ENCODE results near the gene ADAT2.

Gene ADAT2

DNA sequence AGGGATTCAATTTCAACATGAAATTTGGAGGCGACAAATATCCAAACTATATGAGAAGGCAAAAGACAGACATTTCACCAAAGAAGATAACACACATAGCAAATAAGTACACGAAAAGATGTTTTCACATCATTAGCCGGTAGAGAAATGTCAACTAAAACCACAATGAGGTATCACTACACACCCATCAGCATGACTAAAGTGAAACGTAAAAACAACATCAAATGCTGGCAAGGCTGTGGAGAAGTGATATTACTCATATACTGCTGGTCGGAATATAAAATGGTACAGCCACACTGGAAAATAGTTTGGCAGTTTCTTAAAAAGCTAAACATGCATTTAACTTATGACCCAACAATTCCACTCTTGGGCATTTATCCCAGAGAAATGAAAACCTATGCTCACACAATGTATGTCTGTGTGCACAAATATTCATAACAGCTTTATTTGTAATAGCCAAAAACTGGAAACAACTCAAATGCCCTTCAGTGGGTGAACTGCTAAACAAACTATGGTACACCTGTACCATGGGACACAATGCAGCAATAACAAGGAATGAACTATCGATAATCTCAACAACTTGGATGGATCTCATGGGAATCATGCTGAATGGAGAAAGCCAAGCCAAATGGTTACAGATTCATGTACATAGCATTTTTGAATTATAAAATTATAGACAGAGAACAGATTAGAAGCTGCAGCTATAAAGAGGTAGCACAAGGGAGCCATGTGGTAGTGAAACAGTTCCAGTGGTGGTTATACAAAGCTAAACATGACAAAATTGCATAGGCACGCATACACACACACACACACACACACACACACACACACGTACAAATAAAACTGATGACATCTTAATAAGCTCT is 8.6 kb downstream of the ADAT2 start:
- peaks cover 3% of the 10 kb centered on the region for H3K79me1 ChIP-seq (ENCODE audit: low read depth, low read length)
- H2AFZ ChIP-seq (ENCODE audit: low read length): no peak overlapping the region
- H3K4ac ChIP-seq (ENCODE audit: low read length): no peak overlapping the region
- no peak overlapping the region for H2BK120ac ChIP-seq (ENCODE audit: low read depth, low read length)
- H3K4me1 ChIP-seq (ENCODE audit: control insufficient read depth in 2 of 2, insufficient read depth in 1 of 2, low read depth in 1 of 2, low read length in 2 of 2): no peaks in the 10 kb centered on the region
- H3K4me2 ChIP-seq (ENCODE audit: insufficient read depth, low read length, poor library complexity, severe bottlenecking): no peak overlapping the region
- no peak for DNase-seq (ENCODE audit: low spot score)
- no peaks in the 10 kb centered on the region for H3K9me3 ChIP-seq (replicated peaks in 1 of 2; ENCODE audit: control insufficient read depth in 2 of 2, insufficient read depth in 1 of 2, low read depth in 1 of 2, low read length in 2 of 2)
- WGBS, 2 donors (ENCODE audit: extremely low coverage in 2 of 2, insufficient read length in 2 of 2, insufficient replicate concordance in 1 of 2): no CpG with 5 or more reads among the region's 8 CpGs
- no peak overlapping the region for H2BK12ac ChIP-seq (ENCODE audit: low read length)
- H3K14ac ChIP-seq (ENCODE audit: low read length): no peak overlapping the region
- no peak overlapping the region for H2BK5ac ChIP-seq (ENCODE audit: low read length)
- H3K18ac ChIP-seq (ENCODE audit: low read length): no peak overlapping the region
- no peak overlapping the region for H2AK5ac ChIP-seq (ENCODE audit: low read depth, low read length)
- H3K27me3 ChIP-seq (ENCODE audit: control insufficient read depth in 3 of 3, insufficient read depth in 3 of 3, low read depth in 1 of 3, low read length in 3 of 3): no peaks in the 10 kb centered on the region
- H2BK15ac ChIP-seq (ENCODE audit: low read length): no peak overlapping the region
- H4K91ac ChIP-seq (ENCODE audit: low read depth, low read length, poor library complexity): no peak overlapping the region
- H3K4me3 ChIP-seq (ENCODE audit: low read length in 2 of 2): no peak overlapping the region
- no peak overlapping the region for H3K9ac ChIP-seq (ENCODE audit: low read depth, low read length, poor library complexity)
- H3K36me3 ChIP-seq (replicated peaks in 1 of 2; ENCODE audit: control insufficient read depth in 2 of 2, insufficient read depth in 2 of 2, low read length in 2 of 2): peaks cover 2 to 28% of the 10 kb centered on the region in 2 donors
- no peak overlapping the region for H4K8ac ChIP-seq (ENCODE audit: low read depth, low read length)
- no peak overlapping the region for H3K23ac ChIP-seq (ENCODE audit: low read depth, low read length, poor library complexity)
- H3K27ac ChIP-seq (replicated peaks; ENCODE audit: low read length): no peak overlapping the region

- Histone ChIP-seq H4K8ac (ENCODE audit: low read depth, low read length) (no peak overlapping the region), H3K36me3 (replicated peaks in 1 of 2; ENCODE audit: control insufficient read depth in 2 of 2, insufficient read depth in 2 of 2, low read length in 2 of 2) (peaks cover 5 to 34% of the 10 kb centered on the region in 2 donors), H2BK15ac (ENCODE audit: low read length) (no peak overlapping the region), H3K4me2 (ENCODE audit: insufficient read depth, low read length, poor library complexity, severe bottlenecking) (no peak overlapping the region), H4K91ac (ENCODE audit: low read depth, low read length, poor library complexity) (no peak overlapping the region), H2AK5ac (ENCODE audit: low read depth, low read length) (no peak overlapping the region), H3K4ac (ENCODE audit: low read length) (no peak overlapping the region), H3K27me3 (ENCODE audit: control insufficient read depth in 3 of 3, insufficient read depth in 3 of 3, low read depth in 1 of 3, low read length in 3 of 3) (no peaks in the 10 kb centered on the region), H3K23ac (ENCODE audit: low read depth, low read length, poor library complexity) (no peak overlapping the region), H3K18ac (ENCODE audit: low read length) (no peak overlapping the region), H3K9me3 (replicated peaks in 1 of 2; ENCODE audit: control insufficient read depth in 2 of 2, insufficient read depth in 1 of 2, low read depth in 1 of 2, low read length in 2 of 2) (peaks cover 0 to 1% of the 10 kb centered on the region in 2 donors), H2BK5ac (ENCODE audit: low read length) (no peak overlapping the region), H2AFZ (ENCODE audit: low read length) (no peak overlapping the region), H3K14ac (ENCODE audit: low read length) (no peak overlapping the region), H3K79me1 (ENCODE audit: low read depth, low read length) (no peaks in the 10 kb centered on the region), H2BK12ac (ENCODE audit: low read length) (no peak overlapping the region), H3K4me3 (ENCODE audit: low read length in 2 of 2) (no peak overlapping the region), H3K27ac (replicated peaks; ENCODE audit: low read length) (no peak overlapping the region), H3K4me1 (ENCODE audit: control insufficient read depth in 2 of 2, insufficient read depth in 1 of 2, low read depth in 1 of 2, low read length in 2 of 2) (no peaks in the 10 kb centered on the region), H2BK120ac (ENCODE audit: low read depth, low read length) (no peak overlapping the region), H3K9ac (ENCODE audit: low read depth, low read length, poor library complexity) (no peak overlapping the region)
- no CpG with 5 or more reads among the region's 2 CpGs for WGBS, 2 donors (ENCODE audit: extremely low coverage in 2 of 2, insufficient read length in 2 of 2, insufficient replicate concordance in 1 of 2)
- DNase-seq (ENCODE audit: low spot score): no peak
Observed at GRCh38 chr6:143441010-143441409, 9.5 kb downstream of the ADAT2 start.

- Histone ChIP-seq H4K91ac (ENCODE audit: low read depth, low read length, poor library complexity) (no peak overlapping the region), H4K8ac (ENCODE audit: low read depth, low read length) (no peak overlapping the region), H2BK5ac (ENCODE audit: low read length) (no peak overlapping the region), H3K4ac (ENCODE audit: low read length) (no peak overlapping the region), H2BK12ac (ENCODE audit: low read length) (no peak overlapping the region), H3K14ac (ENCODE audit: low read length) (no peak overlapping the region), H3K36me3 (replicated peaks in 1 of 2; ENCODE audit: control insufficient read depth in 2 of 2, insufficient read depth in 2 of 2, low read length in 2 of 2) (peaks cover 7 to 61% of the 10 kb centered on the region in 2 donors), H2BK15ac (ENCODE audit: low read length) (no peak overlapping the region), H2AK5ac (ENCODE audit: low read depth, low read length) (no peak overlapping the region), H3K27ac (replicated peaks; ENCODE audit: low read length) (no peak overlapping the region), H3K27me3 (ENCODE audit: control insufficient read depth in 3 of 3, insufficient read depth in 3 of 3, low read depth in 1 of 3, low read length in 3 of 3) (no peaks in the 10 kb centered on the region), H3K9me3 (replicated peaks in 1 of 2; ENCODE audit: control insufficient read depth in 2 of 2, insufficient read depth in 1 of 2, low read depth in 1 of 2, low read length in 2 of 2) (peaks cover 0 to 3% of the 10 kb centered on the region in 2 donors), H3K23ac (ENCODE audit: low read depth, low read length, poor library complexity) (no peak overlapping the region), H2BK120ac (ENCODE audit: low read depth, low read length) (no peak overlapping the region), H3K4me1 (ENCODE audit: control insufficient read depth in 2 of 2, insufficient read depth in 1 of 2, low read depth in 1 of 2, low read length in 2 of 2) (no peaks in the 10 kb centered on the region), H3K4me2 (ENCODE audit: insufficient read depth, low read length, poor library complexity, severe bottlenecking) (no peak overlapping the region), H3K79me1 (ENCODE audit: low read depth, low read length) (no peaks in the 10 kb centered on the region), H3K18ac (ENCODE audit: low read length) (no peak overlapping the region), H2AFZ (ENCODE audit: low read length) (no peak overlapping the region), H3K4me3 (ENCODE audit: low read length in 2 of 2) (no peak overlapping the region), H3K9ac (ENCODE audit: low read depth, low read length, poor library complexity) (no peak overlapping the region)
- no peak for DNase-seq (ENCODE audit: low spot score)
- no CpG with 5 or more reads among the region's 4 CpGs for WGBS, 2 donors (ENCODE audit: extremely low coverage in 2 of 2, insufficient read length in 2 of 2, insufficient replicate concordance in 1 of 2)
Observed at GRCh38 chr6:143432588-143432987, 17.9 kb downstream of the ADAT2 start.

- Histone ChIP-seq H3K4ac (ENCODE audit: low read length) (no peak overlapping the region), H3K36me3 (replicated peaks in 1 of 2; ENCODE audit: control insufficient read depth in 2 of 2, insufficient read depth in 2 of 2, low read length in 2 of 2) (peaks cover 4 to 55% of the 10 kb centered on the region in 2 donors), H4K91ac (ENCODE audit: low read depth, low read length, poor library complexity) (no peak overlapping the region), H3K14ac (ENCODE audit: low read length) (no peak overlapping the region), H3K9me3 (replicated peaks in 1 of 2; ENCODE audit: control insufficient read depth in 2 of 2, insufficient read depth in 1 of 2, low read depth in 1 of 2, low read length in 2 of 2) (peaks cover 0 to 3% of the 10 kb centered on the region in 2 donors), H2BK12ac (ENCODE audit: low read length) (no peak overlapping the region), H2BK15ac (ENCODE audit: low read length) (no peak overlapping the region), H2BK120ac (ENCODE audit: low read depth, low read length) (no peak overlapping the region), H4K8ac (ENCODE audit: low read depth, low read length) (no peak overlapping the region), H3K4me2 (ENCODE audit: insufficient read depth, low read length, poor library complexity, severe bottlenecking) (no peak overlapping the region), H3K18ac (ENCODE audit: low read length) (no peak overlapping the region), H3K27me3 (ENCODE audit: control insufficient read depth in 3 of 3, insufficient read depth in 3 of 3, low read depth in 1 of 3, low read length in 3 of 3) (no peaks in the 10 kb centered on the region), H3K79me1 (ENCODE audit: low read depth, low read length) (no peaks in the 10 kb centered on the region), H2BK5ac (ENCODE audit: low read length) (no peak overlapping the region), H3K23ac (ENCODE audit: low read depth, low read length, poor library complexity) (no peak overlapping the region), H3K4me3 (ENCODE audit: low read length in 2 of 2) (no peak overlapping the region), H2AFZ (ENCODE audit: low read length) (no peak overlapping the region), H3K4me1 (ENCODE audit: control insufficient read depth in 2 of 2, insufficient read depth in 1 of 2, low read depth in 1 of 2, low read length in 2 of 2) (no peaks in the 10 kb centered on the region), H3K9ac (ENCODE audit: low read depth, low read length, poor library complexity) (no peak overlapping the region), H2AK5ac (ENCODE audit: low read depth, low read length) (no peak overlapping the region), H3K27ac (replicated peaks; ENCODE audit: low read length) (no peak overlapping the region)
- DNase-seq (ENCODE audit: low spot score): no peak
- WGBS, 2 donors (ENCODE audit: extremely low coverage in 2 of 2, insufficient read length in 2 of 2, insufficient replicate concordance in 1 of 2): no CpG with 5 or more reads among the region's 1 CpG
Observed at GRCh38 chr6:143431226-143431625, 19.3 kb downstream of the ADAT2 start.

Measured in neuronal stem cell (in vitro differentiated cells).